ENCODE results near the gene UQCR11.

The UQCR11 gene

GRCh38 chr19:1613808-1614570 lies 8.7 kb upstream of the UQCR11 start:
- DNase-seq = no peak

- DNase-seq = no peak
These were observed 7.9 kb upstream of the UQCR11 start for GRCh38 chr19:1613146-1613545.

GRCh38 chr19:1612114-1613086 lies 7.1 kb upstream of the UQCR11 start:
- no peak for DNase-seq

GRCh38 chr19:1611353-1611752 lies 6.1 kb upstream of the UQCR11 start:
- DNase-seq = no peak

- DNase-seq = no peak
These were observed 5.3 kb upstream of the UQCR11 start for GRCh38 chr19:1610579-1610978.

- no peak for DNase-seq
These were observed 4.6 kb upstream of the UQCR11 start for GRCh38 chr19:1609680-1610474.

GRCh38 chr19:1609103-1609396 lies 3.8 kb upstream of the UQCR11 start:
- no peak for DNase-seq

- DNase-seq = no peak
These were observed 3.3 kb upstream of the UQCR11 start for GRCh38 chr19:1608359-1609102.

GRCh38 chr19:1606138-1606651 lies 933 bp upstream of the UQCR11 start:
- DNase-seq = no peak

GRCh38 chr19:1602091-1602707 lies 3.1 kb downstream of the UQCR11 start:
- DNase-seq = no peak

GRCh38 chr19:1601613-1602064 lies 3.6 kb downstream of the UQCR11 start:
- no peak for DNase-seq

- no peak for DNase-seq
These were observed 5.8 kb downstream of the UQCR11 start for GRCh38 chr19:1599460-1599846.

GRCh38 chr19:1598777-1599459 lies 6.3 kb downstream of the UQCR11 start:
- no peak for DNase-seq

- no peak for DNase-seq
These were observed 11.8 kb downstream of the UQCR11 start for GRCh38 chr19:1593501-1593772.

GRCh38 chr19:1592755-1593500 lies 12.3 kb downstream of the UQCR11 start, which contains the start of gene MBD3:
Gene MBD3 (minus strand): TSS chr19:1592865. CDS start chr19:1592631, 234 bp downstream.
- peak; percentile 55 to 92 for DNase-seq

GRCh38 chr19:1592024-1592754 lies 13.1 kb downstream of the UQCR11 start:
- DNase-seq = peak; percentile 30 to 88

GRCh38 chr19:1591421-1592023 lies 13.7 kb downstream of the UQCR11 start:
- DNase-seq = no peak

- peak in 1 of 2 experiments; percentile 17 for DNase-seq
These were observed 14.4 kb downstream of the UQCR11 start for GRCh38 chr19:1590641-1591397.

GRCh38 chr19:1587872-1588271 lies 17.4 kb downstream of the UQCR11 start:
- DNase-seq = no peak

Data from NCI-H526 (cell line).